Forelimb muscle (tissue), 1 donor: ENCODE results near the gene SKAP2. TPM values are rescaled to one million over a fixed set of nuclear protein-coding genes. Genes with fewer than 3 reads are reported as not detected.

Experiments used
- DNase-seq: peaks from one replicate; pipeline ENCODE4 v3.0.0-alpha.2; 2013; ENCODE audit warnings: low read depth
- polyA plus RNA-seq: library from polyadenylated mRNA; unstranded; fragments of 120-200 nt; gene quantifications from one replicate; pipeline ENCODE4 v1.2.1, GENCODE V29; 2013; ENCODE audit not compliant: insufficient read length

The SKAP2 gene
- polyA plus RNA-seq, 1 donor = 11.3 TPM

GRCh38 chr7:26637610-26638009 is 226.8 kb downstream of the SKAP2 start:
- DNase-seq = no peak

GRCh38 chr7:26636808-26637207 is 227.6 kb downstream of the SKAP2 start:
- DNase-seq = no peak

- no peak for DNase-seq
Observed at GRCh38 chr7:26633557-26633956, 230.8 kb downstream of the SKAP2 start.

- no peak for DNase-seq
Observed at GRCh38 chr7:26631601-26632000, 232.8 kb downstream of the SKAP2 start.

GRCh38 chr7:26630941-26631580 is 233.3 kb downstream of the SKAP2 start:
- DNase-seq = no peak

- DNase-seq = no peak
Observed at GRCh38 chr7:26630361-26630760, 234.0 kb downstream of the SKAP2 start.

GRCh38 chr7:26629696-26630095 is 234.7 kb downstream of the SKAP2 start:
- DNase-seq = no peak

- no peak for DNase-seq
Observed at GRCh38 chr7:26627891-26628341, 236.5 kb downstream of the SKAP2 start.

- no peak for DNase-seq
Observed at GRCh38 chr7:26627221-26627620, 237.2 kb downstream of the SKAP2 start.

GRCh38 chr7:26626687-26627086 is 237.7 kb downstream of the SKAP2 start:
- no peak for DNase-seq

GRCh38 chr7:26626156-26626555 is 238.2 kb downstream of the SKAP2 start:
- no peak for DNase-seq

- no peak for DNase-seq
Observed at GRCh38 chr7:26625286-26625685, 239.1 kb downstream of the SKAP2 start.

GRCh38 chr7:26624839-26625238 is 239.6 kb downstream of the SKAP2 start:
- no peak for DNase-seq

- no peak for DNase-seq
Observed at GRCh38 chr7:26624431-26624830, 240.0 kb downstream of the SKAP2 start.

- DNase-seq = no peak
Observed at GRCh38 chr7:26620352-26620751, 244.0 kb downstream of the SKAP2 start.

GRCh38 chr7:26619348-26619984 is 244.9 kb downstream of the SKAP2 start:
- no peak for DNase-seq

- no peak for DNase-seq
Observed at GRCh38 chr7:26618898-26619297, 245.5 kb downstream of the SKAP2 start.

- no peak for DNase-seq
Observed at GRCh38 chr7:26618449-26618848, 245.9 kb downstream of the SKAP2 start.

Other genes starting within 250 kb of the SKAP2 start
- 0.77 TPM for gene HOXA1, start 231.4 kb upstream of the SKAP2 start, polyA plus RNA-seq
- 3.1 TPM for gene HOXA2, start 238.1 kb upstream of the SKAP2 start, polyA plus RNA-seq